HG03354 (cell line): ENCODE data around the gene KCNQ4.

Experiments
- ATAC-seq: cut with Tn5 transposase; IDR thresholded peaks from one replicate; pipeline ENCODE4 v1.9.1; 2021; ENCODE audit warnings: mild to moderate bottlenecking; ENCODE audit not compliant: unreplicated experiment, poor library complexity, severe bottlenecking

The KCNQ4 gene

DNA sequence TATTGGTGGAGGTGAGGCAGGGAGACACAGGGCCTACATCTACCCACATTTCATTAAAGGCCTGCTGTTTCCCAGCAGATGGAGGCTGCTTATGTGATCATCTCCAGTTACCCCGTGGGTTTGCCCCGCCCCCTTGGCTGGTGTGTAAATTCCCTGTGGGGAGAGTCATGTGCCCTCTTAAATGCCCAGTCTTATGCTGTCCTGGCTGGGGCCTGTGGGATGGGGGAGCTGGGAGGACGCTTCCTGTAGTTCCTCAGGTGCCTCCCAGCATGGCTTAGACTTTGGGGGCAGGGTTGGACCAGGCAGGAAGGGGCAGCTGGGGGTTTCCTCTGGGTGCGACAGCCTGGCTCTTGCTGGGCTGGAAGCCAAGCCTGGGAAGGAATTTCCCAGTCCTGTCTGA is 94.1 kb downstream of the KCNQ4 start:
- no peak for ATAC-seq

DNA sequence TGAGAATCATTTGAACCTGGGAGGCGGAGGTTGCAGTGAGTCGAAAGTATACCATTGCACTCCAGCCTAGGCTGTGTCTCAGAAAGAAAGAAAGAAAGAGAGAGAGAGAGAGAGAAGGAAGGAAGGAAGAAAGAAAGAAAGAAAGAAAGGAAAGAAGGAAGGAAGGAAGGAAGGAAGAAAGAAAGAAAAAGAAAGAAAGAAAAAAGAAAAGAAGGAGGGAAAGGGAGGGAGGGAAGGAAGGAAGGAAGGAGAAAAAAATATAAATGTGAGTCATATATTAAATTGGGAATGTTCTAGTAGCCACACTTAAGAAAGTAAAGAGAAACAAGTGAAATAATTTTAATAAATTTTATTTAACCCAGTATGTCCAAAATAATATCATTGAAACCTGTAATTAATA is 95.3 kb downstream of the KCNQ4 start:
- no peak for ATAC-seq

DNA sequence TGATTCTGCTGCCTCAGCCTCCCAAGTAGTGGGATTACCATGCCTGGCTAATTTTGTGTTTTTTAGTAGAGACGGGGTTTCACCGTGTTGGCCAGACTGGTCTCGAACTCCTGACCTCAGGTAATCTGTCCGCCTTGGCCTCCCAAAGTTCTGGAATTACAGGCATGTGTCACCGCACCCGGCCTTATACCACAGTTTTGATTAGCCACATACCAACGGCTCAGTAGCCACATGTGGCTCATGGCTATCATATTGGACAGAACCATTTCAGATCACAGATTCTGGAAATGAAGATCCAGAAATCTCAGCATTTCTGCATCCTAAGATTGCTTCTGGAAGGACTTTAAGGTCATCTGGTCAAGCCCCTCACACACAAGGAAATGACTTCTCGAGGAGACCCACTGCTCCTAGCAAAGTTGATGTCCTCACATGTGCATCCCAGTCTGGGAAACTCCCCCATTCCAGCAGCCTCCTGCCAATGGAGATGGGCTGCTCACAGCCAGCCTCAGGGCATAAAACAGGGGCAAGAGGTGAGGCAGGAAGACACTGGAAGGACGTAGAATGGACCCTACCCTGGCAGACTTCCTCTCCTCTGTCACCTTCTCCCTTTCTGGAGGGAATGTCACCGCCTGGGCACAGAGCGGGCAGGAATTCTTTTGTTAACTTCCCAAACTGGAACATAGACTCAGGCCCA is 96.0 kb downstream of the KCNQ4 start:
- ATAC-seq, result no peak

DNA sequence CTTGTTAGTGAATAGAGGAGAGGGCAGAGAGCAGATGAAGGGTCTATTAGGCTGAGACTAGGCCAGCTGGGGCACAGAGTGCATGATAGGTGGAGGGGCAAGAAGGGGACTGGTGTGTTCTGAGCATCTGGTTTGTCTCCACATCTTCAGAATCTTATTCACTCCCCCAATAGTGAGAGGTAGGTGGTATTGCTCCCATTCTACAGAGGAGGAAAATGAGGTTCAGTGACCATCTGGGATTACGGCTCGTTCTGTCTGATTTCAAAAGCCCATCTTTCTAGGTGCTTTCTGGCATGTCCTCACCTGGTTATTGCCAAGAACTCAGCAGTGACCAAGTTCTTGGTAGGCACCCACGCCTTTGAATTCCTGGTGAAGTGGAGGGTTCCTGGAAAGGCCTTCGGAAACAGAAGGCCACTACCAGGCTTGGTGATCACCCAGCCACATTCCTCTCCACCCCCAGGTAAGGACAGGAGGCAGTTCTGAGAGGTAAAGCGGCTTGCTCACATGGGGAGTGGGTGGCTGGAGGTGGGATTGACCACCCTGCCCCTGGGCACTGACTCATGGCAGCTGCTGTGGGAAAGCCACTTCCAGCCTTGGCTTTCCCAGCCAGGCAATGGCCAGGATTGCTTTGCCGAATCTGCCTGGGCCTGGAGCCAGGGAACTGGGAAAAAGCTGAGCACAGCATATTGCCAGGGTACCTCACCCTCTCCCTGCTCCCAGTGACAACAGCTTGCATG is 97.4 kb downstream of the KCNQ4 start:
- no peak for ATAC-seq

DNA sequence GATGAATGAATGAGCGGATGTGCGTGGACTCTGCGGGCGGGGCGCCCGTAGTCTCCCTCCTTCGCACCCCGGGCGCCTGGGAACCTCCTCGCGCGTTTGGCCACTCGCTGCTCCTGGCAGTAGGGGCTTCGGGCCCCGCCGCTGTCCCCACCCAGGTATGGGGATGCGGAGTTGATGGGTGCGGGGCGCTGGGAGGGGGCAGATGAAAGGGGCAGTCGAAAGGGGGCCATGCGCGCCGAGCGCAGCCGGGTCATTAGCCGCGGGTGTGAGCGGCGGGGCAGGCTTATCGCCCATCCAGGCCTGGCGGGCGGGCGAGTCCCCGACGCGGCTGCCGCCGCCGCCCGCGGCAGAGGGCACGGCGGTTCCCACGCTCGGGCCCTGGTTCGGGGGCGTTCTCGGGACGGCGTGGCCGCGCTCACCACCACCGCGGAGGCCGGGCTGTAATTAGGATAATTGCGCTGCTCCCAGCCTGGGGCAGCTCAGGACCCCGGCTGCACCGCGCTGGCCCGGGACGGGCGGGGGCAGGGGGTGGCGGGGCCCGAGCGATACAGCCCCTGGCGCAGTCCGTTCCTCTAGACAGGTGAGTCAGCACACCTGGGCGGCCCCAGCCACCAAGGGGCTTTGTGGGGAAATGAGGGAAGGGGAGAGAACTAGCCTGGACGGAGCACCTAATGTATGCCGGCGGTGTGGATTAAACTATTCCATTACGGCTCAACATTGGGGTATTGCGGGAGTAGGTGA is 100.6 kb downstream of the KCNQ4 start:
- ATAC-seq, result no peak

DNA sequence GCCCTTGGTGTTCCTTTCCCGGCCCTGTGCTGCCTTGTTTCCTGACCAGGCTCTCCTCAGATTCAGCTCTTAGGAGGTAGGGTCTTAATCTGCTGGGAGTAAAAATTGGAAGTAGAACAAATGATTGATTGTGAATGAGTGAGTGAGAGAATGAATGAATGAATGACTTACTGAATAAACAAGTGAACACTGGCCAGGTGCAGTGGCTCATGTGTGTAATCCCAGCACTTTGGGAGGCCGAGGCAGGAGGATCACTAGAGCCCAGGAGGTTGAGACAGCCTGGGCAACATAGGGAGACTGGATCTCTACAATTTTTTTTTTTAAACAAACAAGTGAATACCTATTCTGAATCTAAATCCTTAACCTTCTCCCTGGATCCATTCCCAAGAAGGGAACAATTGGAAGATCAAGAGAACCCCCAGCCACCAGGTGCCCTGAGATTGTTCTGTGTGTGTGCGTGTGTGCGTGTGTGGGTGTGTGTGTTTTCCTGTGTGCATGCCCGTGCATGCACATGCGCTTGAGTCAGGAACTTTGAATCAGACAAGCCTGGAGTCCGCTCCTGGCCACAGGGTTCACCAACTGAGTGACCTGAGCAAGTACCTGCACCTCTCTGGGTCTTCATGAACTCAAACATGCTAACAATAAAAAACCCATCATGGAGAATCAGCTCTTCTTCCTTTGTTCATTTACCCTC is 102.9 kb downstream of the KCNQ4 start:
- no peak for ATAC-seq

DNA sequence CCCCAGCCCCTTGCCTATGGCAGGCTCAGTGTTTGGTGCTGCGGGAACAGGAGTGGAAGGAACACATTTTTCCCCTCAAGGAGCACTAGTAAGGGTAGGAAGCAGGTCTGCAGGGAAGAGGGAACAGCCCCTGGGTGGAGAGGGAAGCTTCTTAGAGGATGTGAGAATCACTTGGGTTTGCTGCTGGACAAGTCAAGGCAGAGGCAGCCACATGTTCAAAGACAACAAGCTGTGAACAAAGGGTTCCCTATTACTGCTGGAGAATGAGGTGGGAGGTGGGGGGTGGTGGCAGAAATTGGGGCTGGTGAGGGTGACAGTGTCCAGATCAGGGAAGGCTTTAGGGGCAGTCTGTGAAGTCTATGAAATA is 103.4 kb downstream of the KCNQ4 start:
- no peak for ATAC-seq

DNA sequence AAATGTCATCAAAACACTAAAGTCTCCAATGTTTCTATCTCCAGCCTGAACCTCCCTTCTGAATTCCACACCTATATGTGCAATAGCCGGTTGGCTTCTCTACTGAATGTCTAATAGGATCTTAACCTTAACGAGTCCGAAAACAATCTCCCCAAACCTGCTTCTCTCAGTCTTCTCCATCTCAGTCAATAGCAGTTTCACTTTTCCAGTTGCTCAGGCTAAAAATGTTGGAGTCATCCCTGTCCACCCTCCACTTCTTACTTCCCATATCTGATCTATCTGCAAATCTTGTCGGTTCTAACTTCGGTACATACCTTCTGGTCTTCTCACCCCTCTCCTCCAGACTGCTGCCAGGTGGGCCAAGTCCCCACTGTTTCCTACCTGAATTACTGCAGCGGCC is 104.1 kb downstream of the KCNQ4 start:
- no peak for ATAC-seq
